MM.1S (cell line): ENCODE results near the gene MSANTD1.

ENCODE experiments used
- EZH2 ChIP-seq: fragments of 300-600 bp; sonication (generic); optimal IDR thresholded peaks from 2 replicates; pipeline ENCODE3; 2017; ENCODE audit warnings: low read depth, mild to moderate bottlenecking, antibody characterized with exemption, low read length, mixed read lengths
- TF ChIP-seq, protein P1 (sequence below): fragments of 300-600 bp; sonication (generic); IDR thresholded peaks from 2 replicates; pipeline ENCODE4 v1.5.1; 2016; ENCODE audit warnings: antibody characterized with exemption, low read length, mixed read lengths

DNA sequence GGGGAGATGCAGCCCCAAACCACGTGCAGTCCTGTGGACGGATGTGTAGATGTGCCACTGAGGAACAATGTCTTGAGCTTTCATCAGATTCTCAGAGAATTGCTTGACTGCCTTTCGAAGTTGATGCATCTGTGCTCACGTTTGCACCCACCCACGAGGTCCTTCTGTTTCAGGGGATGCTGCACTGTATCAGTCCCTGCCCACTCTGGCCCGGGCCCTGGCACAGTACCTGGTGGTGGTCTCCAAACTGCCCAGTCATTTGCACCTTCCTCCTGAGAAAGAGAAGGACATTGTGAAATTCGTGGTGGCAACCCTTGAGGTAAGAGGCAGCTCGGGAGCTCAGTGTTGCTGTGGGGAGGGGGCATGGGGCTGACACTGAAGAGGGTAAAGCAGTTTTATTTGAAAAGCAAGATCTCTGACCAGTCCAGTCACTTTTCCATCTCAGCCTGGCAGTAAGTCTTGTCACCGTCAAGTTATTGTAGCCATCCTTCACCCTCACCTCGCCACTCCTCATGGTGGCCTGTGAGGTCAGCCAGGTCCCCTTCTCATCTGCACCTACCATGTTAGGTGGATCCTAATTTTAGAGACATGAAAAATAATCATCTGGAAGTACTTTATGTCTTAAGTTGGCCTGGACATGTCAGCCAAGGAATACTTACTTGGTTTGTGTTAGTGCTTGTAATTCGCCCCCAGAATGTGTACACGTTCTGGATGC lies 36.4 kb upstream of the MSANTD1 start:
- TF ChIP-seq EZH2: no peak
- TF ChIP-seq, protein P1, sequence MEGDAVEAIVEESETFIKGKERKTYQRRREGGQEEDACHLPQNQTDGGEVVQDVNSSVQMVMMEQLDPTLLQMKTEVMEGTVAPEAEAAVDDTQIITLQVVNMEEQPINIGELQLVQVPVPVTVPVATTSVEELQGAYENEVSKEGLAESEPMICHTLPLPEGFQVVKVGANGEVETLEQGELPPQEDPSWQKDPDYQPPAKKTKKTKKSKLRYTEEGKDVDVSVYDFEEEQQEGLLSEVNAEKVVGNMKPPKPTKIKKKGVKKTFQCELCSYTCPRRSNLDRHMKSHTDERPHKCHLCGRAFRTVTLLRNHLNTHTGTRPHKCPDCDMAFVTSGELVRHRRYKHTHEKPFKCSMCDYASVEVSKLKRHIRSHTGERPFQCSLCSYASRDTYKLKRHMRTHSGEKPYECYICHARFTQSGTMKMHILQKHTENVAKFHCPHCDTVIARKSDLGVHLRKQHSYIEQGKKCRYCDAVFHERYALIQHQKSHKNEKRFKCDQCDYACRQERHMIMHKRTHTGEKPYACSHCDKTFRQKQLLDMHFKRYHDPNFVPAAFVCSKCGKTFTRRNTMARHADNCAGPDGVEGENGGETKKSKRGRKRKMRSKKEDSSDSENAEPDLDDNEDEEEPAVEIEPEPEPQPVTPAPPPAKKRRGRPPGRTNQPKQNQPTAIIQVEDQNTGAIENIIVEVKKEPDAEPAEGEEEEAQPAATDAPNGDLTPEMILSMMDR: no peak
